Stimulated activated CD4-positive, alpha-beta T cell treated with anti-CD3 and anti-CD28 coated beads, Interleukin-4, amount 100 ng/mL, for 4 hours (primary cell): ENCODE data around the gene RBAK.
"Not testable (repeated sequence)": the region's sequence is repeated elsewhere in the genome, so short reads cannot be mapped to it uniquely, and the experiment has no call there.

ENCODE experiments used
- DNase-seq, 2 experiments: peaks; one replicate each; pipeline ENCODE4 v3.0.0-alpha.2; 2020

The RBAK gene

GRCh38 chr7:5051731-5052130, 6.1 kb downstream of the RBAK start:
- DNase-seq = not testable (repeated sequence)

- no peak for DNase-seq
Observed at GRCh38 chr7:5053175-5053574, 7.5 kb downstream of the RBAK start.

- no peak for DNase-seq
Observed at GRCh38 chr7:5063698-5064097, 18.0 kb downstream of the RBAK start.

- DNase-seq = no peak
Observed at GRCh38 chr7:5064391-5065106, 18.9 kb downstream of the RBAK start.

- no peak for DNase-seq
Observed at GRCh38 chr7:5065107-5065407, 19.4 kb downstream of the RBAK start.

- DNase-seq = no peak
Observed at GRCh38 chr7:5068521-5068920, 22.9 kb downstream of the RBAK start.

GRCh38 chr7:5070206-5070605, 24.5 kb downstream of the RBAK start:
- DNase-seq = no peak

GRCh38 chr7:5075187-5075586, 29.5 kb downstream of the RBAK start:
- DNase-seq = not testable (repeated sequence)

- DNase-seq = no peak
Observed at GRCh38 chr7:5077740-5078139, 32.1 kb downstream of the RBAK start.

- no peak for DNase-seq
Observed at GRCh38 chr7:5082806-5083205, 37.1 kb downstream of the RBAK start.

- DNase-seq = no peak
Observed at GRCh38 chr7:5083311-5083711, 37.7 kb downstream of the RBAK start.

- no peak for DNase-seq
Observed at GRCh38 chr7:5086256-5086655, 40.6 kb downstream of the RBAK start.

- not testable (repeated sequence) for DNase-seq
Observed at GRCh38 chr7:5088228-5088833, 42.7 kb downstream of the RBAK start.

- DNase-seq = no peak
Observed at GRCh38 chr7:5088906-5089305, 43.2 kb downstream of the RBAK start.

- DNase-seq = no peak
Observed at GRCh38 chr7:5093948-5094347, 48.3 kb downstream of the RBAK start.

- no peak for DNase-seq
Observed at GRCh38 chr7:5094641-5095040, 49.0 kb downstream of the RBAK start.

GRCh38 chr7:5116359-5116758, 70.7 kb downstream of the RBAK start:
- no peak for DNase-seq

- no peak for DNase-seq
Observed at GRCh38 chr7:5117095-5117970, 71.7 kb downstream of the RBAK start.
